NCI-H2029 treated with DMSO at 0.1 percent for 48 hours (cell line): ENCODE measurements around the gene SESN1.

Experiments used
- DNase-seq: peaks from one replicate; lab custom pipeline; 2025; lab: John Stamatoyannopoulos, UW

SESN1 gene

DNA sequence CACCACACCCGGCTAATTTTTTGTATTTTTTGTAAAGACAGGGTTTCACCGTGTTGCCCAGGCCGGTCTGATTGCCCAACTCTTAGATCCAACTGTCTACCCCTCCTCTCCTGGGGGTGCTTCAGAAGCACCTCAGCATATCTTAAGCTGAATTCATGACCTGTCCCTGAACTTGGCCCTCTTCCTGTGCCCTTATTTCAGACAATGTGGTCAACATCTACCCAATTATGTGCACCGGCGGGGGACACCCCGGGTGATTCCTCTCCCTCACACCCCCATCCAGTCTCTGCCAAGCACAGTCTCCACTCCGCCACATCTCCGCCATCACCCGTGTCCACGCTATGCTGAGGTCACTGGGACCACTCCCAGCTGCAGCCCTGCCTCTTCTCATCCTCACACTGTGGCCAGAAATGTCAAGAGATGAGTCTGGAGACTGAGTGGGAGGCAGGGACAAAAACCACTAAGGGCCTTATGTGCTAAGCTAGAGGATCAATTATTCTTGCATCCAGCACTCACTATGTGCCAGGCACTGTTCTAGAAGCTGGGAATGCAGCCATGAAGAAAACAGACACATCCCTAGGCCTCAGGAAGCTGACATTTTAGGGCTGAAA lies 134.6 kb downstream of the SESN1 start:
- no peak for DNase-seq

DNA sequence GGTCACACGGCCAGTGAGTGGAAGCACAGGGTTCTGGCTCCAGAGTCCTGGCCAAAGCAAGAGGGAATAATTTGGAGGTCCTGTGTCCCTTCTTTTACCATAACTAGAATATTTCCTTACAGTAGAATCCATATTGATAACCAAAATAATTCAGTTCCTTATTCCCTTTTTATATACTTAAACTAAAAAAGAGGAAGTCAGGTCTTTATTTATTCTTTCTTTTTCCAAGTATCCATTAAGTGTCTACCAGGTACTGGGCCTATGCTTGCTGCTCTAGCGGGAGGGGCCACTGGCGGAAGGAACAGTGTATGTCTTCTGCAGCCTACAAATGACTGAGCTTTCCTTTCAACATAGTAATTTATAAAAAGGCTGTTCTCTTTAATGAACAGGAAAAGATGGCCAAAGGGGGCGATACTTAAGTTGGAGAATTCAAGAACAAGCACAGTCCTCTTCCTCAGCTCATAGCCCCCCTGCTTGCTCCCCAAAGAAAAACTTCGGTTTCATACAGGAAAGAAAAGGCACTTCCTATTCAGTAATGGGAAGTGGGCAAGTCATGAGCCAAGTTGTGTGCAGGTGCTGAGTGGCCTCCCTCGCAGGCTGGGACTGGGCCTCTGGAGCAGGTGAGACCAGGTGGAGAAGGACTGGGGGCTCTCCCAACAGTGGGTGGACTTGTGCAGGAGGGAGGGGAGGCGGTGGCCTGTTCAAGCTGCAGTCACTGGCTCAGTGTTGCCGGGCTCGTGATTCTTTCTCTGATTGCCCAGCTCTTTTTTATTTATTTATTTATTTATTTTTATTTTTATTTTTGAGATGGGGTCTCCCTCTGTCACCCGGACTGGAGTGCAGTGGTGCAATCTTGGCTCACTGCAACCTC lies 135.5 kb downstream of the SESN1 start:
- no peak for DNase-seq

DNA sequence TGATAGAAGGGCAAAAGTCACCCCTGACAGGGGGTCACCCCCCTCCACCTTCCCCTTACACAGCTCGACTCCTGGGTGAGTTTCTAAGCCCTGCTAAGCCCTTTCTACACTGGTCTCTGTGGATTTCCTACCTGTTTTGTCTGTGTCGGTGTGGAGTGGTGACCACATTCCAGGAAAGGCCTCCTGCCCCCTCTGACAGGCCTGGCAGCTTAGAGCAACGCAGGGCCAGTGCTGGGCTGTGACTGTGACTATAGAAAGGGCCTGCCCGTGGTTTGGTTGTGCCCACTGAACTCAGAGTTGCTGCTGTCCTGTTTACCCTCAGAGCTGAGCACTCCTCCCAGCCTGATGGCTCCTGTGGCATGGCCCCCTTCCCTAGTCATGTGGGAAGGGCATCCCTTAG lies 137.4 kb downstream of the SESN1 start:
- no peak for DNase-seq

DNA sequence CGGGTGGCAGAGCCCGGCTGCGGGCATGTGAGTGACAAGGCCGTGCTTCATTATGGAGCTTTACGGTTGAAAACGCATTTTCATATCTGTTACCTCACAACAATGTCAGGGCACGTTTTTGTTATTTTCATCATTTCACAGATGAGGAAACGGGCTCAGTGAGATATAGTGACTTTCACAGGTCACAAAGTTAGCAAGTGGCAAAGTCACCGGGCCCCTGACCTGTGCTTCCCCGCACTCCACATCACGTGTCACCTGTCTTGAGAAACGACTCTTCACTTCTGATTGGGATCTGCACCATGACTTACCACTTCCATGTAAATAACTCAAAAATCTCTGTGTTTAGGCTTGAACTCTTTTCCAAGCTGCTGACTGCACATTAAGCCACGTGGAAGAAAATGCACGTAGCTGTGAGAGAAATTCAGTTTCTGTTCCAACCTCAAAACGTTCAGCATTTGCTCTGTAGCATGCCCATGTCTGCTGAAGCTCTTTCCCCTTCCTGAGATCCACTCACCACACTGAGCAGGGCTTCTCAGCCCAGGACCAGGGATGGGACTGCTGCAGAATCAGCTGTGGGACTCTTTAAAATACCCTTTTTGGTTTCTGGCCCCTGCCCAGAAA lies 139.2 kb downstream of the SESN1 start:
- no peak for DNase-seq

DNA sequence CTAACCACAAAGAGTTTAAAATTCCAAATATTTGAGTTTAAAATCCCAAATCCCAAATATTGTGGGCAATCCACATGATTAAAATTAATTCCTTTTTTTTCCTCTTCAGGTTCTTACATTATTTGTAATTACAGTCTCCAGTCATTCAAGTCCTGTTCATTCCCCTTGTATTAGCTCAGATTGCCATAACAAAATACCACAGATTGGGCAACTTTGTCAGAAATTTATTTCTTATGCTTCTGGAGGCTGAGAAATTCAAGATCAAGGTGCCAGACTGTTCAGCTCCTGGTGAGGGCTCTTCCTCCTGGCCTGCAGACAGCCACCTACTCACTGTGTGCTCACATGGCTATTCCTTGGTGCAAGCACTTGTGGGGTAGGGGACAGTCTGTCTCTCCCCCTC lies 141.0 kb downstream of the SESN1 start:
- no peak for DNase-seq

DNA sequence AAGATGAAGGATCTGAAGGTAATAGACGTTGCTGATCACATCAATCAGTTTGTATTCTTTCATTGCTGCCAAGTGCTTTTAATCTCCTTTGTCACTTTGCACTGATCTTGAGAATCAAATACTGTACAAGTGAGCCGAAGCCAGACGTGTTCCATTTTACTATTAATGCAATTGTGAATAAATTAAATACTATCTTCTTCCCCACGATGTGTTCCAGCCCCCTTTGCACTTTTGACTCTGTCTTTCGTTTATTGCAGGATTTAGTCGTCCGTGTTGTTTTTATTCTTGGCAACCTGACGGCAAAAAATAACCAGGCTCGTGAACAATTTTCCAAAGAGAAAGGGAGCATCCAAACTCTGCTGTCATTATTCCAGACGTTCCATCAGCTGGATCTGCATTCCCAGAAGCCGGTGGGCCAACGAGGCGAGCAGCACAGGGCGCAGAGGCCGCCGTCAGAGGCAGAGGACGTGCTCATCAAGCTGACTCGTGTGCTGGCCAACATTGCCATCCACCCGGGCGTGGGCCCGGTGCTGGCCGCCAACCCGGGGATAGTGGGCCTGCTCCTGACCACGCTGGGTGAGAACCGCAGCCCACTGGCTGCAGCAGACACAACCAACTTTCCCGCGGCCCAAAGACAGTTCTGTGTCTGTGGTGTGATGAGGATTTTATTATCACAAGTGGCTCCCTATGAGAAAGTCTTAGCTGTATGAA lies 141.7 kb downstream of the SESN1 start:
- no peak for DNase-seq

DNA sequence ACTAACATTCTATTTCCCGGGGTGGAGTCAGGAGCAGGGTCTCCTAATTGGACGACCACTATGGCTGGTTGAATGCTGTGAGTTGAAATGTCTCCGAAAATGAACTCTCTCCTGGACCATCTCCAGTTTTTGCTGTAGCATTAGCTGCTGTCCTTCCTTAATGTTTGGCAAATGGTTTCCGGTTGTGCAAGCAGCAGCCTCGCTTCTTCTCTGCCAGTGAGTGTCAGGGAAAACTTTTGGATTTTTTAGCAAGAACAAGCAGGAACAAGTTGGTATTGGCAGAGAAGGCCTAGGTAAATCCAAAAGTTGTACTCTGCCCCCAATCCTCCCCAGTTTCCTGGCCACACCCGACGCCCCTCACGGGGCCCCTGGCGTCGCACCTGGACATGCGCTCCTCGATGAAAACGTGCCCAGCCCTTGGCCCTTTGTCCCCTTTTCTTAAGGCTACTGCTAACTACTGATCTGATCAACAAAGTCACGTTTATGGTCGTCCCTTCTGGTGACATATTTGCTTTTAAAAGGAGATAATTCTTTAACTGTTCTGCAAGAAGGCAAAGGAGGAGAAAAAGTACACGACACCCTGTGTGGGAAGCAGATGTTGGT lies 143.2 kb downstream of the SESN1 start:
- DNase-seq: no peak

DNA sequence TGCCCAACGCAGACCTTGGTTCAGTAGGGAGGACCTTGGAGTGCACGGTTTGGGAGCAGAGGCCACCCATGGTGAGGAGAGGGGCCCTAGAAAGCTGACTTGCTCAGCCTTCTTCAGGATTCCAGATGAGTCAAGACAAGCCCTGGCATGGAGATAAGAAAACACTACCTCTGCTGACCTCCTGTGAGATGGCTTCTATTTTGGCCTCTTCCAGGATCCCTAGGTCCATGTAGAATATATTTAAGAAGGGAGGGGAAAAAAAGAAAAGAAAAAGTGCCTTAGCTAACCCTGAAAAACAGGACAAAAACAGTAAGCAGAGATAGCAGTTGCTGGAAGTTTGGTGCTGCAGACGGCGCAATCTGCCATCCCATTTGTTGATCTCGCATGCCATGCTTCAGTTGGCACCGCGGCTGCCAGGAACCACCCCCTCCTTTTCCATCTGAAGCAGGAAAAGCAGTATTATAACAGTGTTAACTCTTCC lies 146.4 kb downstream of the SESN1 start:
- peak; percentile 51 for DNase-seq

DNA sequence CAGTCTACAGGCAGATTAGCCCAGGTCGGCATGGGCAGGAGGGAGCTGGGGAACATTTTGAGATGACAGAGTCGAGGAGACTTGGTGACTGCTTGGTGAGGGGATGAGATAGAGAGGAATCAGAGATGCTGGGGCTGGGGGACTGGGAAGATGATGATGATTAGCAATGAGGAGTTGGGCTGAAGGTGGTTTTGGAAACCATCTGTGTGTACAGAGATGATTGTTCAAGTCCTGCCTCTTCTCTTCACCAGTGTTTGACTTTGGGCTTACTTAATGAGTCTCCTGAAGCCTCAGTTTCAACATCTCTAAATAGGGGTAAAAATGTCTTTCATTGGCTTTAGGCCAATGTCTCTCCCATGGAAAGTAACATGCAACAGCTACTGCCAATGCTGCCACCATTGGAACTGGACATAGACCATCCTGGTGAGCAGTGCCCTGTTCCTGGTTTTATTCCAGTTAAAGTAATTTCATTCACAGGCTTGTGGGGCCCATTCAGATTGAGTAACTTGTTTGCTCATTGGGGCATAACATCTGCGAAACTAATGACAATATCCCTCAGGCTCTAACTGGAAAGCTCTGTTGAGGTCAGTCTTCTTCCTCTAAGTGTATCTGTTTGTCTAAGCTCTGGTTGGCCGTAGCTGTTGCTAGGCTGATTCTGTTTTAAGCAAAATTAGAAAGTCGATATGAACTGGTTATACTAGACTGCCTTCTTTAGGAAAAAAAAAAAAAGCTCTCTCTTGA lies 147.4 kb downstream of the SESN1 start:
- DNase-seq: peak; percentile 74

DNA sequence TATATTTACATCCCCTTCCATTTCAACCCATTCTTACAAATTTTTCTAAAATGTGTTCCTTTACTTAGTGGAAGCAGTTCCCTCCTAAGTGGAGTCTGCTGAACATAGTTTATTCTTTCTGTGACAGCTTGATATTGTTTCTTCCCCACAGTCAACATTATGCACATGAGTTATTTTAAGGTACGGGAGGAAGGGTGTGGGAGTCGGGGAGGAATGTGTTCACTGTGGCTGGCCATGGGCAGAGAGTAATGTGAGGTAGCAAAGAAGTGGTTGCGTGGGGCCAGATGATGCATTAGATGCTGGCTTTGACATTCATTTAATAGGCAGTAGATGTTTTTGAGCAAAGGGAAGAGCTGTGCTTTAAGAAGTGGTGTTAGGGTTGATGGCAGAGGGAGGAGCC lies 148.0 kb downstream of the SESN1 start:
- DNase-seq: no peak

DNA sequence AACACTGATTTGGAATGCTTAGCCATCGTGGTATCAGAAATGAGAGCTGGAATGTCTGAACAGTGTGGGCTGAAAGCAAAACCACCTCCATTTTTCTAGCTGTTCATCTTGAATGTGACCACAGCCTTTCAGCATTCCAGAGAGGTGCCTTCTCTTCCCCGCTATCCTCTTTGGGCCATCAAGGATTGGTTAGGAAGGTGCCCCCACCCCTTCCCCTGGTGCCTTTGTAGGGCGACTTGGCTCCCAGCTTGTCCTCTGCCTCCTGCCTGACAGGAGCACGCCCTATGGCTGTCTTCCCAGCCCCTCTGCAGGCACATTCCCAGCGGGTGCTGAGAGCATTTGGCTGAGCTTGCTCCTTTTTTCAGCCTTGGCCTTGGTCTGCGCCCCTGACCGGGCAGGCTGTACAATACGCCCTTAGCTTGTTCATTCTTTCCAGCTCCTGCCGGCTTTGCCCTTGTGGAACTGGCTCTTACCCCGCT lies 148.9 kb downstream of the SESN1 start:
- no peak for DNase-seq

DNA sequence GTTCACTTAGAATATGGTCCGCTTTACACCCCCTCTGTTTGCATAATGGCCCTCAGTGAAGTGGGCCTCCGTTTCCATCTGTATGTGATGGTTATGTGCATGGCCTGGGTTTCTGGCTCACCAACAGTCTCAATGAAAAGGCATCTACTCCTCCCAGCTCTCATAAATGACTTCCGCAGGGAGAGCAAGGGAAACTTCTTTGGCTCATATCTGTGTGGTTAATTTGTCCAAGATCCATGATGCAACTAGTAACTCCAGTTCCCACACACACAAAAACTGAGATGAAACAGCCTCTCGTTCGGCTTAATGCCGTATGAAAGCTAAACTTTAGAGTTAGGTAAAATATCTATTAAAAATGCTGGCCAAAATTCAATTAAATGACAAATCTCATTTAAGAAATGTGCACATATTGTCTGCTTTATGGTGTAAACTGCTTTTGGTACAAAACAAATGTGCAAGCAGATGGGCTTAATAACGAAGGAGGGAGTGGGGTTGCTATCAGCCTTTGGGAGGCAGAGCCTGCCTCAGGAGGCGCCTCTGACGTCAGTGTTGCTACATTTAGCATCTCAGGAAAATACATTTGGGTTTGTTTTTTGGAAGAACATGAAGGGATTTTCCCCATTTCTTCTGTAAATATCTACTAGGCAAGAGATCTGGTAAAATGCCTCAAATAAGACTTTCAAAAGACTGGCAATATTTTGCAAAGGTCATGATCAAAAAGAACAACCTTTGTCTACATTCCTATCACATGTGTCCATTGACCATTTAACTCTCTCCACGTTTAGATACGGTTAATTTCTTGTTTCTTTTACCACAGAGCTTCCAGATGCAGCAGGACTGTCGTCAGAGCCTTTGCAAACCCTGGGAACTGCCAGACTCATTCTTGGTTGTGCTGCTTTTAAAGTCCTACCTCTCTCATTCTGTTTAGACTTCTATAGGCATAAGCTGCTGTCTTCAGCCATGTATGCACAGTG lies 149.7 kb downstream of the SESN1 start:
- DNase-seq: no peak

DNA sequence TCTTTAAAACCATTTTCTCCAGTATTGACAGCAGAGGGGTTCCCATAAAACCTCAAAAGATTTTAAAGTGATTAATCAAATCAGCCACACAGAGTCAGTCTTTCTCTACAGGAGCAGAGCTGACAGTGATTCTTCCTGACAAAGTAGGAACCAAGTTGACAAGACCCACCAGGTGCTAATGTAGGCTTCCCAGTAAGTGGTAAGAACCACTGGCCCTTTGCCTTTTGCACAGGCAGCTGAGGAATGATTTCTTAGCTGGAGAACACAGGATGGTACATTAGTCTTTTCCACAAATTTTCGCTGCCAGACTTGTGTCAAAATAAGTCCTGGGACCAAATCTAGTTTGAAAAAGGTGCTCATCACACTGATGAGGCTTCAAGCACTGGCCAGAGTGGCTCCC lies 150.6 kb downstream of the SESN1 start:
- no peak for DNase-seq

DNA sequence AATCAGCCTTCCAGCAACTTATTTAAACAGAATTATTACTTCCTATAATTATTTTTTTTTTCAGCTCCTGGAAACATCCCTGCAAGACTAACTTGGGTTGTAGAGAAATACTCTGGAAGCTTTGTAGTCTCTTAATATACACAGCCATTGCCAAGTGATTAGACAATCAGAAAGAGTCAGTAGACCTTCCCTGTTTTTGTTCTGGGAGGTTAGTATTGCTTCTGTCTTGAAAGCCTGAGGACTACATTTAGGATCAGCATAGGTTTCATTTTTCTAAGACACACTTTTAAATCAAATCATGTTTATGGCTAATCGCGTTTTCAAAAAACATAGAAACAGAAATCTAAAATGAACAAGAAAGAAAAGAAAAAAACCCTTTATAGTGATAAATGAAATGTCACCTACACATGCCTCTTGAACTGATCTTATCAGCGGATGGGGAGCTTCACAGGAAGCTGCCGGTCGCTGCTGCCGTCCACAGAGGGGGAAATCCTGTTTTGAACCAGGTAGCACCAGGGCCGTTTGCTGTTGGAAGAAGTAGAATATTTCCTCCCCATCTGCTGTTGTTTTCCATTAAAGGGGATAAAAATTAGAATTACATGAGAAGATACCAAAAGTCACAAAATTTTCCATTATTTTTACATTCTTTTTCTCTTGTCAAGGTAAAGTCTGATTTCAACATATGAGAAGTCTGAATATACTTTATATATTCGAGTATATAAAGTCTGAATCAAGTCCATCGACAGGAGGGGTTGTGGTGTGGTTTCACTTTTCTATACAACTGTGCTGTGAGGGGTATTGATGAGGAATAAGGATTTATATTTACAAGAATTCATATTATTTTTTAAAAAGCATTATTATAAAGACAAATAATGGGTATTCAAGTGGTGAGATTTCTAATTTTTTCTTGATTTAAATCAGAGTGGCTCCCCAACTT lies 151.8 kb downstream of the SESN1 start:
- DNase-seq: no peak

DNA sequence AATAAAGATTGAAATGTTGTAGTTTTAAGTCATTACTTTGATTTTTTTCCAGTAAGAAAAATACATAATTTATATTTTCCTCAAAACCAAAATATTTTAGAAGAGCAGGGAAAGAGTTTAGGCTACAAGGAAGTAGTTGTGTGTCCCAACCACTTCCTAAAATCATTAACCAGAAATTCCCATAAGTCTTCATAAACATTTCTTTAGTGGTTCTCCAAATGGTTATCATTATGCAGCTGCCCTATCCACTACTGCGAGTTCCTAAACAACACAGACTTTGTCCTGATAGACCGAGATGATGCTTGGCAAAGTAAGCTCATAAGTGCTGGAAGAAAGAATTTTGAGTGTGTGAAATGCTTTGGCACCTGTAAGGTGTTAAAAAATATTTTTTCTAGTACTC lies 152.8 kb downstream of the SESN1 start:
- DNase-seq: no peak

DNA sequence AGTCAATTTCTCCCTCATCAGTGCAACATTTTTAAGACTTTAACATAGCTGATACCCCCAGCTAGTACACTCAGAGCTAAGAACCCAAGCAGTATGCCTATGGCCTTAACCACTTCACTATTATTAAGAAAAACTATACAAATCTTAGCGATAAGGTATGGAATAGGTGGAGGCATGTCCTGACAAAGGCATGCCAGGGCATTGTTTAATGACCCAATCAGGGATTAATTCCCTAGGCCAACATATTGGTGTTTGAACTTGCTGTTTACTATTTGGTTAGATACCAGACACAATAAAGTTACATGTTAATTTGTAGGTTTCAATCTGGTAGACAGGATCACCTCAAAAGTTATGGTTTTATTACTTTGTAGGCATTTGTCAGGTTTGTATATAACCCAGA lies 153.4 kb downstream of the SESN1 start:
- DNase-seq: no peak

DNA sequence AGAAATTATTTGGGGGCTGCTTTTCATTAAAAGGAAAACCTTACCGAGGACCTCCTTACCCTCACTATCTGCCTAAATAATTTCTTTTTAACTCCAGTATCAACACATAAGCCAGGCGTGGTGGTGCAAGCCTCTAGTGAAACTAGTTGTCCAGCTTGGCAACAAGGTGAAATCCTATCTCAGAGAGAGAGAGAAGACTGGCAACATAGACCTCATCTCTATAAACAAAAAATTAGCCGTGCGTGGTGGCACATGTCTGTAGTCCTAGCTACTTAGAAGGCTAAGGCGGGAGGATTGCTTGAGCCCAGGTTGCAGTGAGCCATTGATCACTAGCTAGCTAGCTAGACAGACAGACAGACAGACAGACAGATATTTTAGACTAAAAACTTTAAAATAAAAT lies 153.9 kb downstream of the SESN1 start:
- DNase-seq: no peak

DNA sequence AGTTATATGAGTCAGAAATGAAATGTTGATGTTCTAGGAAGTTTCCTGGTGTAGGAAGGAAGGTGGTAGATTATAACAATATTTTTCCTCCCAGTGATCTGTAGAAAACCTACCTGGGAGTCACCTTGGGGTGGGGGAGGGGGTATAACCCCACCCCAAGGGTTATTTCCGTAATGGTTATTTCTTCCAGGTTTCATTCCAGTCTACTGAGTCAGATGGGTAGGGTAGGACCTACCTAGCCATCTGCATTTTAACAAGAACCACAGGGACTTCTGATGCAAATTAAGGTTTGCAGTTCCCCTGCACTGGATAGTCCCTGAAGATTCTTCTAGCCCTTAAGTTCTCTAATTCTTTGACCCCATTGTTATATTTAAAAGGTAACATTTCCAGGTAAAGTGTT lies 157.5 kb downstream of the SESN1 start:
- DNase-seq: no peak
